K562 (cell line): ENCODE data around the gene FRG1. TPM values are rescaled to one million over a fixed set of nuclear protein-coding genes. Genes with fewer than 3 reads are reported as not detected.
"Not testable (repeated sequence)": the region's sequence is repeated elsewhere in the genome, so short reads cannot be mapped to it uniquely, and the experiment has no call there.

ENCODE experiments used
- ATAC-seq: fragments of 200-7000 bp; cut with Tn5 transposase; 3 replicates; pipeline ENCODE4 v1.9.1; 2020; ENCODE audit warnings: moderate library complexity
- BruUV-seq: library from RNA; stranded (reverse); fragments of 400-500 nt; replicated peaks from 2 replicates; lab custom pipeline; 2021; lab: Mats Ljungman, UMichigan
- CTCF ChIA-PET: fragments of 300-600 bp; formaldehyde crosslinking; extraction: SDS; loops from one replicate; lab custom pipeline; 2021; ENCODE audit warnings: low intra/inter-chr PET ratio; lab: Yijun Ruan, JAX
- POLR2A ChIA-PET: fragments of 300-600, 350-650 bp; sonication (Branson Sonifier 250); formaldehyde crosslinking; extraction: SDS; loops from one replicate; lab custom pipeline; 2021; ENCODE audit warnings: antibody characterized with exemption, inconsistent platforms; lab: Yijun Ruan, JAX
- DNase-seq, 4 experiments: peaks; one replicate each; pipeline versions ENCODE4 v3.0.0 to v3.0.0-alpha.2; 2011 to 2018; ENCODE audit warnings: low spot score in 3 of 4, mixed read lengths in 3 of 4; ENCODE audit errors: extremely low read depth in 1 of 4
- FAIRE-seq: peaks from 2 replicates; lab custom pipeline; 2011; peaks lifted over from hg19 to GRCh38; lab: Jason Lieb, UNC
- H2AFZ ChIP-seq: 2 replicates; pipeline ENCODE4 v1.6.0; 2011; ENCODE audit warnings: low read depth, low read length, control low read depth, inconsistent platforms
- H3K27ac ChIP-seq: fragments of 200-600 bp; 3 replicates; pipeline ENCODE4 v1.8.0; 2011; ENCODE audit warnings: low read depth, mild to moderate bottlenecking, control low read depth, inconsistent platforms, low read length, moderate library complexity, mixed read lengths; ENCODE audit errors: extremely low read depth
- H3K27me3 ChIP-seq, 2 experiments: fragments of 300-600 bp in 1 of 2; 2 replicates in 1 of 2; 3 replicates in 1 of 2; pipeline versions ENCODE4 v1.6.0 to v1.8.0; 2011; ENCODE audit warnings: inconsistent platforms in 2 of 2, low read length in 2 of 2, mild to moderate bottlenecking in 1 of 2, mixed read lengths in 1 of 2, moderate library complexity in 1 of 2; ENCODE audit not compliant: control insufficient read depth in 2 of 2, insufficient read depth in 2 of 2
- H3K36me3 ChIP-seq: fragments of 300-600 bp; 3 replicates; pipeline ENCODE4 v1.8.0; 2011; ENCODE audit warnings: mild to moderate bottlenecking, low read length, inconsistent platforms; ENCODE audit not compliant: control insufficient read depth, insufficient read depth
- H3K4me1 ChIP-seq, 2 experiments: fragments of 200-600 bp in 1 of 2; replicated peaks in 1 of 2; 2 replicates in 1 of 2; 3 replicates in 1 of 2; pipeline versions ENCODE4 v1.5.1 to v1.8.0; 2011; ENCODE audit warnings: inconsistent platforms in 2 of 2, low read length in 2 of 2, mild to moderate bottlenecking in 1 of 2, mixed read lengths in 1 of 2, moderate library complexity in 1 of 2; ENCODE audit not compliant: control insufficient read depth in 2 of 2, insufficient read depth in 2 of 2
- H3K4me2 ChIP-seq: 2 replicates; pipeline ENCODE4 v1.6.1; 2011; ENCODE audit warnings: low read length, control low read depth, inconsistent platforms, mixed read lengths; ENCODE audit not compliant: insufficient read depth
- H3K4me3 ChIP-seq: fragments of 200-600 bp; sonication (generic), shearing (Covaris generic); 2 replicates; pipeline ENCODE4 v1.5.1; 2016; ENCODE audit warnings: control low read depth, inconsistent platforms
- H3K79me2 ChIP-seq: fragments of 200-600 bp; 3 replicates; pipeline ENCODE4 v1.8.0; 2011; ENCODE audit warnings: low read length, inconsistent platforms; ENCODE audit not compliant: control insufficient read depth, insufficient read depth
- H3K9ac ChIP-seq, 2 experiments: 2 replicates each; pipeline versions ENCODE4 v1.6.0 to v1.6.1; 2011; ENCODE audit warnings: low read depth in 2 of 2, low read length in 2 of 2, control low read depth in 1 of 2, inconsistent platforms in 1 of 2, mild to moderate bottlenecking in 1 of 2, mixed read lengths in 1 of 2; ENCODE audit not compliant: insufficient read depth in 1 of 2
- H3K9me1 ChIP-seq: one replicate; pipeline ENCODE4 v1.6.0; 2011; ENCODE audit warnings: inconsistent platforms, mild to moderate bottlenecking, low read length, moderate library complexity; ENCODE audit not compliant: control insufficient read depth, insufficient read depth
- H3K9me3 ChIP-seq: replicated peaks from 2 replicates; pipeline ENCODE4 v1.5.1; 2011; ENCODE audit warnings: low read depth, low read length, inconsistent platforms; ENCODE audit not compliant: control insufficient read depth, insufficient read depth
- H4K20me1 ChIP-seq: replicated peaks from 2 replicates; pipeline ENCODE4 v1.6.1; 2011; ENCODE audit warnings: low read length, inconsistent platforms, mixed read lengths; ENCODE audit not compliant: control insufficient read depth, insufficient read depth
- FOXK2 ChIP-seq, 2 experiments: fragments of 450-650 bp; IDR thresholded peaks in 1 of 2; conservative IDR thresholded peaks in 1 of 2; 2 replicates each; pipeline ENCODE4 v1.6.1; 2016; ENCODE audit warnings: low read depth in 2 of 2, mild to moderate bottlenecking in 1 of 2
- RAD21 ChIP-seq, 2 experiments: fragments of 250-450 bp in 1 of 2; fragments of 450-650 bp in 1 of 2; sonication (Bioruptor Pico) in 1 of 2; formaldehyde crosslinking in 1 of 2; IDR thresholded peaks in 1 of 2; conservative IDR thresholded peaks in 1 of 2; 2 replicates each; pipeline versions ENCODE4 v1.4.0 to v1.8.0; 2020 to 2022; ENCODE audit warnings: mild to moderate bottlenecking in 2 of 2, moderate library complexity in 1 of 2
- SMC3 ChIP-seq: conservative IDR thresholded peaks from 2 replicates; pipeline ENCODE4 v1.6.1; 2011; ENCODE audit warnings: low read depth, low read length, improper control_type of control experiment; ENCODE audit not compliant: insufficient read depth
- WGBS: fragments of 100-300 bp; shearing (Covaris generic); methylation state at CpG from one replicate; pipeline ENCODE4 v1.1.6; 2016; ENCODE audit warnings: low coverage, mixed read lengths; ENCODE audit not compliant: insufficient coverage; ENCODE audit errors: missing lambda C conversion rate; 5-methylcytosine and 5-hydroxymethylcytosine counted together
- in situ Hi-C: fragments of 300-500 bp; cut with MboI; formaldehyde crosslinking; loops from 4 replicates; pipeline ENCODE4 v1.15.0; 2018; ENCODE audit warnings: inconsistent platforms, mixed read lengths
- intact Hi-C: fragments of 100-400 bp; cut with micrococcal nuclease; formaldehyde crosslinking; loops from 2 replicates; pipeline ENCODE4 v1.14.2; 2022
- polyA plus RNA-seq, 8 experiments: library from polyadenylated mRNA; depleted of rRNA in 4 of 8; stranded (reverse) in 5 of 8; unstranded in 3 of 8; fragments of >200 nt; fragmentation: Nextera tagmentation in 2 of 8; fragmentation: Illumina TruSeq in 1 of 8; extraction: Ambion mirVana in 2 of 8; extraction: Trizol in 1 of 8; gene quantifications; 2 replicates each; pipeline versions ENCODE4 v1.2.1 to v1.2.3, GENCODE V29; 2011 to 2014; ENCODE audit warnings: inconsistent platforms in 1 of 8, missing spikeins in 1 of 8
- total RNA-seq, 7 experiments: library from RNA; depleted of rRNA in 6 of 7; stranded (reverse); fragments of >200 nt in 6 of 7; fragmentation: Illumina TruSeq in 2 of 7; extraction: Trizol in 2 of 7; gene quantifications; 2 replicates each; pipeline versions ENCODE4 v1.2.1 to v1.2.3, GENCODE V29; 2011 to 2021; ENCODE audit warnings: low replicate concordance in 1 of 7
- TF ChIP-seq, protein P1 (sequence below): fragments of 450-650 bp; formaldehyde crosslinking; IDR thresholded peaks from 2 replicates; pipeline ENCODE4 v1.4.0; 2020; ENCODE audit warnings: mild to moderate bottlenecking, moderate library complexity
- TF ChIP-seq, protein P2 (sequence below), 3 experiments: IDR thresholded peaks in 2 of 3; conservative IDR thresholded peaks in 1 of 3; 2 replicates each; pipeline ENCODE4 v1.5.1; 2011 to 2012; ENCODE audit warnings: low read length in 3 of 3, mild to moderate bottlenecking in 3 of 3, control low read depth in 2 of 3, improper control_type of control experiment in 1 of 3, inconsistent platforms in 1 of 3, low read depth in 1 of 3, mixed read lengths in 1 of 3, moderate library complexity in 1 of 3; ENCODE audit not compliant: insufficient read depth in 2 of 3
- TF ChIP-seq, protein P3 (sequence below), 2 experiments: fragments of 450-650 bp; formaldehyde crosslinking in 1 of 2; IDR thresholded peaks; 2 replicates each; pipeline versions ENCODE4 v1.4.0 to v1.6.1; 2014 to 2020; ENCODE audit warnings: mild to moderate bottlenecking in 2 of 2, borderline replicate concordance in 1 of 2, low read depth in 1 of 2

FRG1 gene
- total and polyA plus RNA-seq, 9 of the 15 experiments (the other 6 are each of a cell fraction or from before 2014, with no cell fraction given): 36.4 to 203 (median 112) TPM

DNA sequence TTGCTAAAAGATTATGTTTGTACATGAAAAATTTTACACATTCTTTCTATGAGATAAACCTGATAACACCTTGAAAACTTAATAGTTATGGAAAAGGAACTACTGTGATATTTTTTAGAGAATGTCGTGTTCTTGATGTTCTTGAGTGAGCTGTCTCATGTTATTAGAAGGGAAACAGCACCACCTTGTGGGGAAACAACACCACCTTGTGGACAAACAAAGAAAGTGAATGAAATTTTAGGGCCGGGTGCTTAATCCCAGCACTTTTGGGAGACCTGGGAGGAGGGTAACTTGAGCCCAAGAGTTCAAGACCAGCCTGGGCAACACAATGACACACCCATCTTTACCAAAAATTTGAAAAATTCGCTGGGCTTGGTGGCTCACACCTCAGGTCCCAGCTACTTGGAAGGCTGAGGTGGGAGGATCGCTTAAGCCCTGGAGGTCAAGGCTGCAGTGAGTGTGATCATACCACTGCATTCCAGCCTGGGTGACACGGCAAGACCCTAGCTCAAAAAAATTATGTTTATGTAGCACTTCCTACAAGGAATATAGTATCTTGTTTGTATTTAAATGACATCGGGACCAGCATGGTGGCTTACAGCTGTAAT lies 36.1 kb upstream of the FRG1 start:
- H3K9me3 ChIP-seq, H2AFZ ChIP-seq, H4K20me1 ChIP-seq, H3K27ac ChIP-seq, POLR2A ChIA-PET, H3K9ac ChIP-seq, H3K36me3 ChIP-seq, intact Hi-C loops, H3K4me2 ChIP-seq, H3K27me3 ChIP-seq, H3K9me1 ChIP-seq, H3K4me1 ChIP-seq, BruUV-seq, H3K79me2 ChIP-seq, in situ Hi-C loops, H3K4me3 ChIP-seq: not testable (repeated sequence)
- WGBS: 3% methylated on average over 6 of the region's 6 CpGs
- peak; percentile 89 for ATAC-seq
- DNase-seq: peak; percentile 26 to 80 (median 34)
- FAIRE-seq: peak; percentile 75
- CTCF ChIA-PET: interaction anchor here (0.6 kb wide), 1 partner anchor 469 kb away, joined by 3 read pairs; no protein-coding TSS in a partner anchor
- TF ChIP-seq, protein P1, sequence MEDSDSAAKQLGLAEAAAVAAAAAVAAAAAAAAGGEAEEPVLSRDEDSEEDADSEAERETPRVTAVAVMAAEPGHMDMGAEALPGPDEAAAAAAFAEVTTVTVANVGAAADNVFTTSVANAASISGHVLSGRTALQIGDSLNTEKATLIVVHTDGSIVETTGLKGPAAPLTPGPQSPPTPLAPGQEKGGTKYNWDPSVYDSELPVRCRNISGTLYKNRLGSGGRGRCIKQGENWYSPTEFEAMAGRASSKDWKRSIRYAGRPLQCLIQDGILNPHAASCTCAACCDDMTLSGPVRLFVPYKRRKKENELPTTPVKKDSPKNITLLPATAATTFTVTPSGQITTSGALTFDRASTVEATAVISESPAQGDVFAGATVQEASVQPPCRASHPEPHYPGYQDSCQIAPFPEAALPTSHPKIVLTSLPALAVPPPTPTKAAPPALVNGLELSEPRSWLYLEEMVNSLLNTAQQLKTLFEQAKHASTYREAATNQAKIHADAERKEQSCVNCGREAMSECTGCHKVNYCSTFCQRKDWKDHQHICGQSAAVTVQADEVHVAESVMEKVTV (CRISPR knock-in tag): peak; percentile 61
- TF ChIP-seq, protein P2, sequence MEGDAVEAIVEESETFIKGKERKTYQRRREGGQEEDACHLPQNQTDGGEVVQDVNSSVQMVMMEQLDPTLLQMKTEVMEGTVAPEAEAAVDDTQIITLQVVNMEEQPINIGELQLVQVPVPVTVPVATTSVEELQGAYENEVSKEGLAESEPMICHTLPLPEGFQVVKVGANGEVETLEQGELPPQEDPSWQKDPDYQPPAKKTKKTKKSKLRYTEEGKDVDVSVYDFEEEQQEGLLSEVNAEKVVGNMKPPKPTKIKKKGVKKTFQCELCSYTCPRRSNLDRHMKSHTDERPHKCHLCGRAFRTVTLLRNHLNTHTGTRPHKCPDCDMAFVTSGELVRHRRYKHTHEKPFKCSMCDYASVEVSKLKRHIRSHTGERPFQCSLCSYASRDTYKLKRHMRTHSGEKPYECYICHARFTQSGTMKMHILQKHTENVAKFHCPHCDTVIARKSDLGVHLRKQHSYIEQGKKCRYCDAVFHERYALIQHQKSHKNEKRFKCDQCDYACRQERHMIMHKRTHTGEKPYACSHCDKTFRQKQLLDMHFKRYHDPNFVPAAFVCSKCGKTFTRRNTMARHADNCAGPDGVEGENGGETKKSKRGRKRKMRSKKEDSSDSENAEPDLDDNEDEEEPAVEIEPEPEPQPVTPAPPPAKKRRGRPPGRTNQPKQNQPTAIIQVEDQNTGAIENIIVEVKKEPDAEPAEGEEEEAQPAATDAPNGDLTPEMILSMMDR (IDR thresholded peaks at IDR 0.05 in 2 of 3, conservative IDR thresholded peaks at IDR 0.05 in 1 of 3; ENCODE audit: insufficient read depth in 2 of 3, low read depth in 1 of 3, low read length in 3 of 3): peak; percentile 49 to 88 (median 77)
- TF ChIP-seq FOXK2 (conservative IDR thresholded peaks at IDR 0.05 in 1 of 2, IDR thresholded peaks at IDR 0.05 in 1 of 2; ENCODE audit: low read depth in 2 of 2) (0 out of 4 replicates have a peak, but pooled peaks of 1 of the 2 experiments have one; percentile 15), SMC3 (peak; percentile 26; the same call in 1 of the 2 replicates), RAD21 (CRISPR knock-in tag; conservative IDR thresholded peaks at IDR 0.05 in 1 of 2, IDR thresholded peaks at IDR 0.05 in 1 of 2) (peak; percentile 74 to 76)
- TF ChIP-seq, protein P3, sequence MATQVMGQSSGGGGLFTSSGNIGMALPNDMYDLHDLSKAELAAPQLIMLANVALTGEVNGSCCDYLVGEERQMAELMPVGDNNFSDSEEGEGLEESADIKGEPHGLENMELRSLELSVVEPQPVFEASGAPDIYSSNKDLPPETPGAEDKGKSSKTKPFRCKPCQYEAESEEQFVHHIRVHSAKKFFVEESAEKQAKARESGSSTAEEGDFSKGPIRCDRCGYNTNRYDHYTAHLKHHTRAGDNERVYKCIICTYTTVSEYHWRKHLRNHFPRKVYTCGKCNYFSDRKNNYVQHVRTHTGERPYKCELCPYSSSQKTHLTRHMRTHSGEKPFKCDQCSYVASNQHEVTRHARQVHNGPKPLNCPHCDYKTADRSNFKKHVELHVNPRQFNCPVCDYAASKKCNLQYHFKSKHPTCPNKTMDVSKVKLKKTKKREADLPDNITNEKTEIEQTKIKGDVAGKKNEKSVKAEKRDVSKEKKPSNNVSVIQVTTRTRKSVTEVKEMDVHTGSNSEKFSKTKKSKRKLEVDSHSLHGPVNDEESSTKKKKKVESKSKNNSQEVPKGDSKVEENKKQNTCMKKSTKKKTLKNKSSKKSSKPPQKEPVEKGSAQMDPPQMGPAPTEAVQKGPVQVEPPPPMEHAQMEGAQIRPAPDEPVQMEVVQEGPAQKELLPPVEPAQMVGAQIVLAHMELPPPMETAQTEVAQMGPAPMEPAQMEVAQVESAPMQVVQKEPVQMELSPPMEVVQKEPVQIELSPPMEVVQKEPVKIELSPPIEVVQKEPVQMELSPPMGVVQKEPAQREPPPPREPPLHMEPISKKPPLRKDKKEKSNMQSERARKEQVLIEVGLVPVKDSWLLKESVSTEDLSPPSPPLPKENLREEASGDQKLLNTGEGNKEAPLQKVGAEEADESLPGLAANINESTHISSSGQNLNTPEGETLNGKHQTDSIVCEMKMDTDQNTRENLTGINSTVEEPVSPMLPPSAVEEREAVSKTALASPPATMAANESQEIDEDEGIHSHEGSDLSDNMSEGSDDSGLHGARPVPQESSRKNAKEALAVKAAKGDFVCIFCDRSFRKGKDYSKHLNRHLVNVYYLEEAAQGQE (IDR thresholded peaks at IDR 0.05; ENCODE audit: borderline replicate concordance): peak; percentile 64
- TF ChIP-seq, protein P3 (CRISPR knock-in tag; IDR thresholded peaks at IDR 0.05; ENCODE audit: low read depth): not testable (repeated sequence)
